Astrocyte of the spinal cord (primary cell): ENCODE measurements around the gene KCNE2.
A peak's percentile ranks its signal among the peaks of the same experiment; 100 is the strongest.

ENCODE experiments used
- DNase-seq: peaks from one replicate; pipeline ENCODE4 v3.0.0; 2011; ENCODE audit warnings: low read depth, low spot score
- H3K4me3 ChIP-seq: 2 replicates; pipeline ENCODE4 v1.5.1; 2011; ENCODE audit warnings: low read depth, mild to moderate bottlenecking, low read length, moderate library complexity
- CTCF ChIP-seq: IDR thresholded peaks from 2 replicates; pipeline ENCODE4 v1.5.1; 2012; ENCODE audit warnings: low read depth, mild to moderate bottlenecking, low read length, inconsistent platforms
- in situ Hi-C: cut with HindIII; loops from 2 replicates; pipeline ENCODE4 v1.10.0; 2017; ENCODE audit warnings: low sequenced_read_pairs

Gene KCNE2

GRCh38 chr21:34340061-34340460 is 23.7 kb upstream of the KCNE2 start:
- no peak for TF ChIP-seq CTCF
- in situ Hi-C loops: no loop called here
- no peak for DNase-seq
- H3K4me3 ChIP-seq: no peak overlapping the region

GRCh38 chr21:34342476-34342875 is 21.3 kb upstream of the KCNE2 start:
- no peak for TF ChIP-seq CTCF
- no peak for DNase-seq
- in situ Hi-C loops: no loop called here
- H3K4me3 ChIP-seq: no peak overlapping the region

GRCh38 chr21:34343347-34343746 is 20.5 kb upstream of the KCNE2 start:
- DNase-seq: no peak
- in situ Hi-C loops: no loop called here
- no peak for TF ChIP-seq CTCF
- H3K4me3 ChIP-seq: no peak overlapping the region

GRCh38 chr21:34343838-34344381 is 19.9 kb upstream of the KCNE2 start:
- TF ChIP-seq CTCF: no peak
- in situ Hi-C loops: no loop called here
- no peak for DNase-seq
- H3K4me3 ChIP-seq: no peak overlapping the region

- no peak overlapping the region for H3K4me3 ChIP-seq
- in situ Hi-C loops: no loop called here
- no peak for DNase-seq
- TF ChIP-seq CTCF: no peak
These were observed 19.2 kb upstream of the KCNE2 start for GRCh38 chr21:34344584-34344983.

GRCh38 chr21:34345091-34345871 is 18.5 kb upstream of the KCNE2 start:
- in situ Hi-C loops: no loop called here
- no peak overlapping the region for H3K4me3 ChIP-seq
- TF ChIP-seq CTCF: no peak
- DNase-seq: peak; percentile 24
